OCI-LY3 (cell line): Measurements from ENCODE around the gene ANKRD31.
"Not testable (repeated sequence)": the region's sequence is repeated elsewhere in the genome, so short reads cannot be mapped to it uniquely, and the experiment has no call there.

Experiments used
- CTCF ChIP-seq: fragments of 200-600, 300-600 bp; sonication (generic); IDR thresholded peaks from 2 replicates; pipeline ENCODE4 v1.5.1; 2014; ENCODE audit warnings: antibody characterized with exemption, low read length, low read depth
- EZH2phosphoT487 ChIP-seq: fragments of 200-600 bp; shearing (Covaris generic); IDR thresholded peaks from 2 replicates; pipeline ENCODE4 v1.6.1; 2018; ENCODE audit warnings: antibody characterized with exemption, mixed run types, low read depth

DNA sequence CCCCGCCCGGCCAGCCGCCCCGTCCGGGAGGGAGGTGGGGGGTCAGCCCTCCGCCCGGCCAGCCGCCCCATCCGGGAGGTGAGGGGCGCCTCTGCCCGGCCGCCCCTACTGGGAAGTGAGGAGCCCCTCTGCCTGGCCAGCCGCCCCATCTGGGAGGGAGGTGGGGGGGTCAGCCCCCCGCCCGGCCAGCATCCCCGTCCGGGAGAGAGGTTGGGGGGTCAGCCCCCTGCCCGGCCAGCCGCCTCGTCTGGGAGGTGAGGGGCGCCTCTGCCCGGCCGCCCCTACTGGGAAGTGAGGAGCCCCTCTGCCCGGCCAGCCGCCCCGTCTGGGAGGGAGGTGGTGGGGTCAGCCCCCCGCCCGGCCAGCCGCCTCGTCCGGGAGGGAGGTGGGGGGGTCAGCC, 33.9 kb upstream of the ANKRD31 start:
- not testable (repeated sequence) for TF ChIP-seq CTCF, EZH2phosphoT487
